Measurements from ENCODE around the gene NLRP10.

DNA sequence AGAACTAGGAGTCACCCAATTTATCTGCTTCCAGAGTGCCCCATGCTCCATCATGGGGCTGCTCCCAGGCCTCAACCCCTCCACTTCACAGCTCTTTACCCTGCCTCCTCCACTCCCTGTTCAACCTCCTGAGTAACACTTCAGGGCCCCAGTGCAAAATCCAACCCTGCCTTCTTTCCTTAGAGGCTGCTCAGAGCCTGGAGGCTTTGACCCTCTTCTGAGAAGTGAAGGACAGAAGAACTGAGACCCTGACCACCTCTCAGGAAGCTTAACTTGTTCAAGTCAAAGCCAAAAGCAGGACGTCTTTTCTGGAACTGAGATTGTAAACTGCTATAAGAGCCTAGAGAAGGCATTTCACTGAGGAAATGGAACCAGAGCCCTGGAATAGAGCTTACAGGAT, 37.4 kb upstream of the NLRP10 start:
- TF ChIP-seq RBFOX2 (IDR thresholded peaks at IDR 0.05; ENCODE audit: low read depth, low read length) (no peak), MTA3 (CRISPR knock-in tag; IDR thresholded peaks at IDR 0.05) (no peak), ZNF260 (CRISPR knock-in tag; IDR thresholded peaks at IDR 0.05; ENCODE audit: borderline replicate concordance, low read depth) (no peak), SP1 (IDR thresholded peaks at IDR 0.05) (no peak), SP1 (CRISPR knock-in tag; IDR thresholded peaks at IDR 0.05) (no peak), RAD21 (CRISPR knock-in tag; IDR thresholded peaks at IDR 0.05) (no peak), MYC (CRISPR knock-in tag; IDR thresholded peaks at IDR 0.05; ENCODE audit: borderline replicate concordance) (no peak), TAF1 (CRISPR knock-in tag; IDR thresholded peaks at IDR 0.05) (no peak)
- TF ChIP-seq, protein P1, sequence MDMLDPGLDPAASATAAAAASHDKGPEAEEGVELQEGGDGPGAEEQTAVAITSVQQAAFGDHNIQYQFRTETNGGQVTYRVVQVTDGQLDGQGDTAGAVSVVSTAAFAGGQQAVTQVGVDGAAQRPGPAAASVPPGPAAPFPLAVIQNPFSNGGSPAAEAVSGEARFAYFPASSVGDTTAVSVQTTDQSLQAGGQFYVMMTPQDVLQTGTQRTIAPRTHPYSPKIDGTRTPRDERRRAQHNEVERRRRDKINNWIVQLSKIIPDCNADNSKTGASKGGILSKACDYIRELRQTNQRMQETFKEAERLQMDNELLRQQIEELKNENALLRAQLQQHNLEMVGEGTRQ (IDR thresholded peaks at IDR 0.05; ENCODE audit: low read depth, low read length), result no peak
- TF ChIP-seq, protein P1 (CRISPR knock-in tag; IDR thresholded peaks at IDR 0.05; ENCODE audit: borderline replicate concordance), result no peak
- TF ChIP-seq, protein P2, sequence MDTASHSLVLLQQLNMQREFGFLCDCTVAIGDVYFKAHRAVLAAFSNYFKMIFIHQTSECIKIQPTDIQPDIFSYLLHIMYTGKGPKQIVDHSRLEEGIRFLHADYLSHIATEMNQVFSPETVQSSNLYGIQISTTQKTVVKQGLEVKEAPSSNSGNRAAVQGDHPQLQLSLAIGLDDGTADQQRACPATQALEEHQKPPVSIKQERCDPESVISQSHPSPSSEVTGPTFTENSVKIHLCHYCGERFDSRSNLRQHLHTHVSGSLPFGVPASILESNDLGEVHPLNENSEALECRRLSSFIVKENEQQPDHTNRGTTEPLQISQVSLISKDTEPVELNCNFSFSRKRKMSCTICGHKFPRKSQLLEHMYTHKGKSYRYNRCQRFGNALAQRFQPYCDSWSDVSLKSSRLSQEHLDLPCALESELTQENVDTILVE (CRISPR knock-in tag; IDR thresholded peaks at IDR 0.05), result no peak
- TF ChIP-seq, protein P3, sequence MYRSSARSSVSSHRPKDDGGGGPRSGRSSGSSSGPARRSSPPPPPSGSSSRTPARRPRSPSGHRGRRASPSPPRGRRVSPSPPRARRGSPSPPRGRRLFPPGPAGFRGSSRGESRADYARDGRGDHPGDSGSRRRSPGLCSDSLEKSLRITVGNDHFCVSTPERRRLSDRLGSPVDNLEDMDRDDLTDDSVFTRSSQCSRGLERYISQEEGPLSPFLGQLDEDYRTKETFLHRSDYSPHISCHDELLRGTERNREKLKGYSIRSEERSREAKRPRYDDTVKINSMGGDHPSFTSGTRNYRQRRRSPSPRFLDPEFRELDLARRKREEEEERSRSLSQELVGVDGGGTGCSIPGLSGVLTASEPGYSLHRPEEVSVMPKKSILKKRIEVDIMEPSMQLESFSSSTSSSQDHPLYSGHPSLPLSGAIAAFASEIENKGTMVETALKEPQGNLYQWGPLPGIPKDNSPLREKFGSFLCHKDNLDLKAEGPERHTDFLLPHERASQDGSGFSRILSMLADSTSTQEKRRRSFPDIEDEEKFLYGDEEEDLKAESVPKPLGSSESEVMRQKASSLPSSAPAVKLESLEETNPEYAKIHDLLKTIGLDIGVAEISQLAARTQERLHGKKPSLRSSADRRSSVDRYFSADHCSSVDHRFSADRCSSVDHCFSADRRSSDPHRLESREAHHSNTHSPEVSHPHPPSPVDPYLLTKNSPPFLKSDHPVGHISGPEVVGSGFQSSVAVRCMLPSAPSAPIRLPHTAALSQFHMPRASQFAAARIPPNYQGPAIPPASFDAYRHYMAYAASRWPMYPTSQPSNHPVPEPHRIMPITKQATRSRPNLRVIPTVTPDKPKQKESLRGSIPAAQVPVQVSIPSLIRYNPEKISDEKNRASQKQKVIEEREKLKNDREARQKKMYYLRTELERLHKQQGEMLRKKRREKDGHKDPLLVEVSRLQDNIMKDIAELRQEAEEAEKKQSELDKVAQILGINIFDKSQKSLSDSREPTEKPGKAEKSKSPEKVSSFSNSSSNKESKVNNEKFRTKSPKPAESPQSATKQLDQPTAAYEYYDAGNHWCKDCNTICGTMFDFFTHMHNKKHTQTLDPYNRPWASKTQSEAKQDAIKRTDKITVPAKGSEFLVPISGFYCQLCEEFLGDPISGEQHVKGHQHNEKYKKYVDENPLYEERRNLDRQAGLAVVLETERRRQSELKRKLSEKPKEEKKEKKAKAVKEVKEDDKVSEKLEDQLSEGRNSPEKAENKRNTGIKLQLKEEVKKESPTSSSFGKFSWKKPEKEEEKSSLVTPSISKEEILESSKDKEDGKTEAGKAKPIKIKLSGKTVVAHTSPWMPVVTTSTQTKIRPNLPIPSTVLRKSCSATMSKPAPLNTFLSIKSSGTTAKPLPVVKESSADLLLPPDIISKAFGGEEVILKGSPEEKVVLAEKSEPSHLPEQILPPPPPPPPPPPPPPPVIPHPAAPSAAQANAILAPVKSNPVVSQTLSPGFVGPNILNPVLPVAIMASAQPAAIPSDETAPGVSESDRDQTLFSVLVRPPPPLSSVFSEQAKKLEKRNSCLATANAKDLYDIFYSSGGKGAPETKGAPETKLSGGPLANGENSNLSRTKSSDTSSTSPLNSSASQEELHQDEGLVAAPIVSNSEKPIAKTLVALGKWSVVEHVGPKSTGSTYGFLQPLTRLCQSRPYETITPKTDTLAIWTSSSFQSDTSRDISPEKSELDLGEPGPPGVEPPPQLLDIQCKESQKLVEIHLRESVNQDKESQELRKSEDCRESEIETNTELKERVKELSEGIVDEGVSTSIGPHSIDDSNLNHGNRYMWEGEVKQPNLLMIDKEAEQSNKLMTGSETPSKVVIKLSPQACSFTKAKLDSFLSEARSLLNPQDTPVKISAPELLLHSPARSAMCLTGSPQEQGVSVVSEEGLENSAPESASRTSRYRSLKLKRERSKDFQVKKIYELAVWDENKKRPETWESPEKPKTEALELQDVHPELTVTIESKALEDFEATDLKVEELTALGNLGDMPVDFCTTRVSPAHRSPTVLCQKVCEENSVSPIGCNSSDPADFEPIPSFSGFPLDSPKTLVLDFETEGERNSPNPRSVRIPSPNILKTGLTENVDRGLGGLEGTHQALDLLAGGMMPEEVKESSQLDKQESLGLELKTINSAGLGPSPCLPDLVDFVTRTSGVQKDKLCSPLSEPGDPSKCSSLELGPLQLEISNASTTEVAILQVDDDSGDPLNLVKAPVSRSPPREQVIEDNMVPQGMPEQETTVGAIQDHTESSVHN (CRISPR knock-in tag; IDR thresholded peaks at IDR 0.05), result no peak
